Adrenal gland (tissue), 12 donors: ENCODE measurements around the gene GPRIN3. TPM values are rescaled to one million over a fixed set of nuclear protein-coding genes. Genes with fewer than 3 reads are reported as not detected.

ENCODE experiments used
- DNase-seq, 7 donors: peaks; one replicate each; pipeline ENCODE4 v3.0.0-alpha.2; 2019 to 2020
- H3K27ac ChIP-seq, 5 donors: fragments of 200-600 bp; sonication (generic) in 4 of 5; 1 replicate in 3 of 5; 2 replicates in 2 of 5; pipeline versions ENCODE4 v1.5.1 to v1.8.0; 2016 to 2020; ENCODE audit warnings: mild to moderate bottlenecking in 1 of 5
- H3K27me3 ChIP-seq: fragments of 200-600 bp; 2 replicates; pipeline ENCODE4 v1.8.0; 2021
- H3K36me3 ChIP-seq, 2 donors: fragments of 200-600 bp; replicated peaks in 1 of 2; 1 replicate in 1 of 2; 2 replicates in 1 of 2; pipeline versions ENCODE4 v1.5.1 to v1.8.0; 2018 to 2022
- H3K4me1 ChIP-seq, 2 donors: fragments of 200-600 bp; replicated peaks in 1 of 2; 1 replicate in 1 of 2; 2 replicates in 1 of 2; pipeline versions ENCODE4 v1.5.1 to v1.8.0; 2018 to 2021
- H3K4me3 ChIP-seq, 4 donors: fragments of 200-600 bp; sonication (generic) in 3 of 4; one replicate each; pipeline ENCODE4 v1.5.1; 2016 to 2018
- H3K9me3 ChIP-seq, 3 donors: fragments of 200-600 bp; sonication (generic) in 1 of 3; replicated peaks in 1 of 3; 1 replicate in 2 of 3; 2 replicates in 1 of 3; pipeline versions ENCODE4 v1.5.1 to v1.8.0; 2016 to 2021
- POLR2A ChIP-seq, 2 donors: fragments of 450-650 bp; IDR thresholded peaks; one replicate each; pipeline ENCODE4 v1.6.1; 2017; ENCODE audit warnings: antibody characterized with exemption in 2 of 2, mild to moderate bottlenecking in 2 of 2, moderate library complexity in 1 of 2
- WGBS, 4 donors: extraction: QIAGEN DNeasy Blood & Tissue Kit in 2 of 4; methylation state at CpG; one replicate each; pipeline versions ENCODE4 v1.1.5 to v1.1.7; 2013 to 2017; 5-methylcytosine and 5-hydroxymethylcytosine counted together
- intact Hi-C, 2 donors: fragments of 100-400 bp; cut with DNase I; formaldehyde crosslinking; loops; one replicate each; pipeline versions ENCODE4 v1.14.1 to v1.15.0; 2022 to 2023
- polyA plus RNA-seq, 3 donors: library from polyadenylated mRNA; stranded (reverse); fragments of 200-250 nt in 2 of 3; fragments of 350-450 nt in 1 of 3; fragmentation: Illumina TruSeq in 1 of 3; extraction: RNeasy Lipid Tissue Mini Kit (QIAGEN cat#74804) in 1 of 3; gene quantifications; one replicate each; pipeline ENCODE4 v1.2.3, GENCODE V29; 2013 to 2014
- total RNA-seq, 9 donors: library from RNA; depleted of rRNA in 4 of 9; stranded (reverse); fragments of >200 nt in 4 of 9; fragments of 120-200 nt in 1 of 9; fragmentation: NEBNext Ultra II Directional in 1 of 9; extraction: Animal tissue kit (Norgen Biotek cat#: 25700) in 1 of 9; gene quantifications; one replicate each; pipeline versions ENCODE4 v1.1.0 to v1.2.4, GENCODE V29; 2013 to 2023
- TF ChIP-seq, protein P1 (sequence below), 6 experiments: fragments of 450-650 bp in 4 of 6; fragments of 200-600 bp in 2 of 6; sonication (generic) in 1 of 6; IDR thresholded peaks; 1 replicate in 5 of 6; 2 replicates in 1 of 6; pipeline versions ENCODE4 v1.5.1 to v1.8.0; 2016 to 2021; ENCODE audit warnings: antibody characterized with exemption in 6 of 6, mild to moderate bottlenecking in 2 of 6, moderate library complexity in 1 of 6
- donor health status: healthy with polysubstance abuse.
- donor health status: Bipolar disorder and iron deficiency.
- donor health status: DM: yes; HTN: yes; CAD: no.
- donor health status: DM: no; HTN: no; CAD: no.
- donor health status: DM: no; HTN: no; CAD: no.
- donor health status: DM: yes; HTN: yes; CAD: no.

The GPRIN3 gene
- total and polyA plus RNA-seq, 12 donors, result 0.47 to 4.6 (median 2.2) TPM

DNA sequence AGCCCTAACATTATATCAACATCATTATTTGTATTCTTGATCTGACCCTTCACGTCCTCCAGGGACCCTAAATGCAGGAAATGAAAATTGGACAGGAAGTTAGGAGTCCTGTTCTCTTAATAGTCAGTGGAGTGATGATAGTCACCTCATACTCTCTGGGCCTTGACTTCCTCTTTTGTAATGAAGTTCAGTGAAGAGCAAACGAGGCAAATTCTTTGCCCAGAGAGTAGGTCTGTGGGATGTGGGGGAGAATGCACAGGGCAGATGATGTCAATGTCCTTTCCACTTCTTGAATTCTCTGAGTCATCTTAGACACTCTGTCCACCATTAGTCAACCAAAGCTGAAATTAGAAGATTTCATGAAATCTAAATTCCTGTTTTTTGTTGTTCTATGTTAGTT lies 17.1 kb upstream of the GPRIN3 start:
- Histone ChIP-seq H3K4me1 (no peaks in the 10 kb centered on the region), H3K27me3 (no peaks in the 10 kb centered on the region), H3K9me3 (no peaks in the 10 kb centered on the region), H3K4me3 (no peak overlapping the region), H3K27ac (peak overlapping the region in 3 of 5 donors; percentile 6 to 65 (median 32)), H3K36me3 (no peaks in the 10 kb centered on the region)
- intact Hi-C loops, result no loop called here
- peak in 5 of 7 donors; percentile 17 to 54 (median 42) for DNase-seq
- WGBS, 4 donors, result 20 to 30% (median 24%) methylated on average over 2 of the region's 2 CpGs
- TF ChIP-seq POLR2A (IDR thresholded peaks at IDR 0.05), result no peak
- TF ChIP-seq, protein P1, sequence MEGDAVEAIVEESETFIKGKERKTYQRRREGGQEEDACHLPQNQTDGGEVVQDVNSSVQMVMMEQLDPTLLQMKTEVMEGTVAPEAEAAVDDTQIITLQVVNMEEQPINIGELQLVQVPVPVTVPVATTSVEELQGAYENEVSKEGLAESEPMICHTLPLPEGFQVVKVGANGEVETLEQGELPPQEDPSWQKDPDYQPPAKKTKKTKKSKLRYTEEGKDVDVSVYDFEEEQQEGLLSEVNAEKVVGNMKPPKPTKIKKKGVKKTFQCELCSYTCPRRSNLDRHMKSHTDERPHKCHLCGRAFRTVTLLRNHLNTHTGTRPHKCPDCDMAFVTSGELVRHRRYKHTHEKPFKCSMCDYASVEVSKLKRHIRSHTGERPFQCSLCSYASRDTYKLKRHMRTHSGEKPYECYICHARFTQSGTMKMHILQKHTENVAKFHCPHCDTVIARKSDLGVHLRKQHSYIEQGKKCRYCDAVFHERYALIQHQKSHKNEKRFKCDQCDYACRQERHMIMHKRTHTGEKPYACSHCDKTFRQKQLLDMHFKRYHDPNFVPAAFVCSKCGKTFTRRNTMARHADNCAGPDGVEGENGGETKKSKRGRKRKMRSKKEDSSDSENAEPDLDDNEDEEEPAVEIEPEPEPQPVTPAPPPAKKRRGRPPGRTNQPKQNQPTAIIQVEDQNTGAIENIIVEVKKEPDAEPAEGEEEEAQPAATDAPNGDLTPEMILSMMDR (IDR thresholded peaks at IDR 0.05), result no peak

DNA sequence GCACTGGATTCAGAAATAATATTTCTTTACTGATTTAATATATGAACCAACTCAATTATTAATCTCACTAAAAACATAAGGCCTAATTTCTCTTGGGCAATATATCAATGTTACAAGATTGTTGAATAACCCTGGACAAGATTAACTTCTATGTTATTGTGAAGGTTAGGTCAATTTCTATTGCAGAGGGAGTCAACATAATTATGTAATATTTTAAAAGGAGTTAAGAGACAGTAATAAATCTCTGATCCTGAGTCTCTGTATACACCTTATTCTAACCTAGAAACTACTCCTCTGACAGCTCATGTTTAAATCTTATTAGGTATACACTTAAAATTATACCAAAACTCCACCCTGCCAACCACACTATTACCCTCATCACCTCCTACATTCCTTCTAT lies 15.1 kb upstream of the GPRIN3 start:
- H3K27ac ChIP-seq, result no peak overlapping the region
- TF ChIP-seq POLR2A (IDR thresholded peaks at IDR 0.05), result no peak
- TF ChIP-seq, protein P1 (IDR thresholded peaks at IDR 0.05), result no peak
- intact Hi-C loops, result no loop called here
- no peaks in the 10 kb centered on the region for H3K9me3 ChIP-seq
- no peak for DNase-seq
- no peaks in the 10 kb centered on the region for H3K27me3 ChIP-seq
- no peaks in the 10 kb centered on the region for H3K36me3 ChIP-seq
- no peak overlapping the region for H3K4me3 ChIP-seq
- no peaks in the 10 kb centered on the region for H3K4me1 ChIP-seq

DNA sequence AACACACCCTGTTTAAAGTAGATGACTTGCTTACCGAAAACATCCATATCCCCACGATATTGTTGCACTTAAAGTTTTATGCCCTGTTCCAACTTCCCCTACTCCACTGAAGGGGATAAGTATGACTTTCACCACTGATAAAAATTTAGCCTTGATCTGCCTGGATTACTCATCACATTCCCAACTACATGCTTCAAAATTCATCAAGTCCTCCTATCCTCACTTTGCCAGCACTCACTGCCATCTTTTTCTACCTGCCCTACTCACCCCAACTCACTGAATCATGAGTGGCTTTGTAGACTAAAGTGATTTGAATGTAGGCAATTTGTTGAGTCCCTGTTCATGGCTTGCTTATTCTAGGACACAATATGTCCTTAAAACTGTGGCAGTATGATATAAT lies 12.2 kb upstream of the GPRIN3 start:
- intact Hi-C loops, result no loop called here
- Histone ChIP-seq H3K9me3 (no peaks in the 10 kb centered on the region), H3K27ac (no peak overlapping the region), H3K4me3 (no peak overlapping the region), H3K27me3 (no peaks in the 10 kb centered on the region), H3K36me3 (no peaks in the 10 kb centered on the region), H3K4me1 (peaks cover 0 to 8% of the 10 kb centered on the region in 2 donors)
- TF ChIP-seq, protein P1 (IDR thresholded peaks at IDR 0.05), result no peak
- no peak for TF ChIP-seq POLR2A (IDR thresholded peaks at IDR 0.05)
- DNase-seq, result no peak
- 85 to 91% (median 90%) methylated on average over 2 of the region's 2 CpGs for WGBS, 4 donors

DNA sequence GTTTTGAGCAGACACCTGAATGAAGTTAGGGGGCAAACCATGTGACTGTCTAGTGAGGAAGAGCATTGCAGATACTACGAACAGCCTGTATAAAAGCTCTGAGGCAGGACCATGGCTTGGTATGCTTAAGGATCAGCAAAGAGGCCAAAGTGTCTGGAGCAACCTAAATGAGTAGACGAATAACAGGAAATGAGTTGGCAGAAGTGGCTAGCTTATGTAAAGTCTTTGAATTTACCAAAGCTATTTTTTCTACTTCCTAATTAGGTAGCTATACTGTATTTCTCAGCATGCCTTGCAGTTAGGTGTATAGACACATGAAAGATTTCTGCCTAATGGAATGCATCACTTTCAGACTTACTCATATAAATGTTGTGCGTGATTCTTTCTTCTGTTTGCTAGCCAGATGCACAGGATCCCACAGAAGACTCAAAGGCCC lies 9.3 kb upstream of the GPRIN3 start:
- Histone ChIP-seq H3K9me3 (no peaks in the 10 kb centered on the region), H3K27me3 (no peaks in the 10 kb centered on the region), H3K4me1 (peaks cover 0 to 8% of the 10 kb centered on the region in 2 donors), H3K27ac (no peak overlapping the region), H3K4me3 (no peak overlapping the region), H3K36me3 (no peaks in the 10 kb centered on the region)
- intact Hi-C loops, result no loop called here
- WGBS, 4 donors, result 47 to 65% (median 63%) methylated on average over 3 of the region's 3 CpGs
- TF ChIP-seq, protein P1 (IDR thresholded peaks at IDR 0.05), result no peak
- TF ChIP-seq POLR2A (IDR thresholded peaks at IDR 0.05), result no peak
- no peak for DNase-seq
